ENCODE measurements around the gene TXNDC5. TPM values are rescaled to one million over a fixed set of nuclear protein-coding genes. Genes with fewer than 3 reads are reported as not detected.

The TXNDC5 gene
- polyA plus RNA-seq, 1 experiment, result 253 TPM

GRCh38 chr6:7880718-7881107, 29.9 kb downstream of the TXNDC5 start:
- Histone ChIP-seq H3K27me3 (ENCODE audit: control insufficient read depth, insufficient read depth, low read length) (no peaks in the 10 kb centered on the region), H3K4me3 (ENCODE audit: low read depth, low read length) (no peak overlapping the region), H3K36me3 (ENCODE audit: control insufficient read depth, insufficient read depth, low read length) (peaks cover 29% of the 10 kb centered on the region)
- CTCF ChIA-PET, result interaction anchor here (1.4 to 1.5 kb wide), 2 partner anchors 19 to 158 kb away, joined by 3 read pairs; no protein-coding TSS in a partner anchor
- POLR2A ChIA-PET, result no interaction called here
- no peak for TF ChIP-seq CTCF (IDR thresholded peaks at IDR 0.05; ENCODE audit: insufficient read depth, low read depth, low read length)
- DNase-seq (ENCODE audit: low read depth), result no peak

DNA sequence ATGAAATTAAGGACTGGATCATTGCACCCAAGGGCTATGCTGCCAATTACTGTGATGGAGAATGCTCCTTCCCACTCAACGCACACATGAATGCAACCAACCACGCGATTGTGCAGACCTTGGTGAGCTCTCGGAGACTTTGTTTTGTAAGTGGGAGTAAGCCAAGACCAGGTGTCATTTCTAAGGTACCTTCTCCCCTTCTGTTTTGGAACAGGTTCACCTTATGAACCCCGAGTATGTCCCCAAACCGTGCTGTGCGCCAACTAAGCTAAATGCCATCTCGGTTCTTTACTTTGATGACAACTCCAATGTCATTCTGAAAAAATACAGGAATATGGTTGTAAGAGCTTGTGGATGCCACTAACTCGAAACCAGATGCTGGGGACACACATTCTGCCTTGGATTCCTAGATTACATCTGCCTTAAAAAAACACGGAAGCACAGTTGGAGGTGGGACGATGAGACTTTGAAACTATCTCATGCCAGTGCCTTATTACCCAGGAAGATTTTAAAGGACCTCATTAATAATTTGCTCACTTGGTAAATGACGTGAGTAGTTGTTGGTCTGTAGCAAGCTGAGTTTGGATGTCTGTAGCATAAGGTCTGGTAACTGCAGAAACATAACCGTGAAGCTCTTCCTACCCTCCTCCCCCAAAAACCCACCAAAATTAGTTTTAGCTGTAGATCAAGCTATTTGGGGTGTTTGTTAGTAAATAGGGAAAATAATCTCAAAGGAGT, 30.4 kb downstream of the TXNDC5 start:
- no peak for DNase-seq (ENCODE audit: low read depth)
- H3K36me3 ChIP-seq (ENCODE audit: control insufficient read depth, insufficient read depth, low read length), result peaks cover 27% of the 10 kb centered on the region
- ChIA-PET POLR2A (no interaction called here), CTCF (interaction anchor here (1.5 kb wide), 1 partner anchor 18 kb away, joined by 3 read pairs; no protein-coding TSS in a partner anchor)
- no peaks in the 10 kb centered on the region for H3K27me3 ChIP-seq (ENCODE audit: control insufficient read depth, insufficient read depth, low read length)
- no peak for TF ChIP-seq CTCF (IDR thresholded peaks at IDR 0.05; ENCODE audit: insufficient read depth, low read depth, low read length)
- no peak overlapping the region for H3K4me3 ChIP-seq (ENCODE audit: low read depth, low read length)

DNA sequence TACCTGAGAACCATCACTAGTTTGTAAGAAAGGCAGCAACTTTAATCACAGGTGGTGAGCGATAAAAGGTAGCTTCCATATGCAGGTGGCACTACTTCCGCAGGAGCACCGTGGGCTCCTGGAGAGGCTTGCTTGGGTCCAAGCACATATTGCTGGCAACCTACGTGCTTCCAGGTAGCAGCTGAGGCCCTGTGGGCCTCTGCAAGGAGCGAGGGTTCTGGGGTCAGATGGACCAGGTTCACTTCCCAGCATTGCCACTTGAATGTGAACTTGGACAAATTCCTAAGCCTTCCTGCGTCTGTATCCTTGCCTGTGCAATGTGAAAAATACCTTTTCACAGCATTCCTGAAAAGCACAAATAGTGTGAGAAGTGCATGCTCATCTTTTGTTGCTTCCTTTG, 31.0 kb downstream of the TXNDC5 start:
- CTCF ChIA-PET, result interaction anchor here (1.5 kb wide), 1 partner anchor 18 kb away, joined by 3 read pairs; no protein-coding TSS in a partner anchor
- POLR2A ChIA-PET, result no interaction called here
- Histone ChIP-seq H3K36me3 (ENCODE audit: control insufficient read depth, insufficient read depth, low read length) (peaks cover 22% of the 10 kb centered on the region), H3K4me3 (ENCODE audit: low read depth, low read length) (no peak overlapping the region), H3K27me3 (ENCODE audit: control insufficient read depth, insufficient read depth, low read length) (no peaks in the 10 kb centered on the region)
- no peak for TF ChIP-seq CTCF (IDR thresholded peaks at IDR 0.05; ENCODE audit: insufficient read depth, low read depth, low read length)
- no peak for DNase-seq (ENCODE audit: low read depth)

DNA sequence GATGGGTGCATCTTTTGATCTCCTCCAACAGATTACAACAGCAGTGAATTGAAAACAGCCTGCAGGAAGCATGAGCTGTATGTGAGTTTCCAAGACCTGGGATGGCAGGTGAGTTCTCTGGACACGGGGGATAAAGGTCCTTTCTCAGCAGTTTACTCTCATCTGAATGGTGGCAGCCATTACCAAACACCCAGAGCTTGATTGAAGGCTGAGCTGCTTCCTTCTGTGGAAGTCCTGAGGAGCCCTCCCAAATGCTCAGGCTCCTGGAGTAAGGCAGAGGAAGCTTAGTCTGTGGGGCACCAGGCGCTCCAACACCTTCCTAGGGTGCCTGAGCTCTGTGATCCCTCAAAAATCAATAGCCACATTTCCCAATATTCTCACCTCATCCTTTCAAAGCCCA, 31.5 kb downstream of the TXNDC5 start:
- Histone ChIP-seq H3K36me3 (ENCODE audit: control insufficient read depth, insufficient read depth, low read length) (peaks cover 18% of the 10 kb centered on the region), H3K27me3 (ENCODE audit: control insufficient read depth, insufficient read depth, low read length) (no peaks in the 10 kb centered on the region), H3K4me3 (ENCODE audit: low read depth, low read length) (no peak overlapping the region)
- CTCF ChIA-PET, result no interaction called here
- no peak for TF ChIP-seq CTCF (IDR thresholded peaks at IDR 0.05; ENCODE audit: insufficient read depth, low read depth, low read length)
- DNase-seq (ENCODE audit: low read depth), result no peak
- POLR2A ChIA-PET, result no interaction called here

- DNase-seq (ENCODE audit: low read depth), result no peak
- H3K4me3 ChIP-seq (ENCODE audit: low read depth, low read length), result no peak overlapping the region
- CTCF ChIA-PET, result interaction anchor here (0.9 kb wide), 1 partner anchor 9 kb away, joined by 4 read pairs; no protein-coding TSS in a partner anchor
- POLR2A ChIA-PET, result no interaction called here
- TF ChIP-seq CTCF (IDR thresholded peaks at IDR 0.05; ENCODE audit: insufficient read depth, low read depth, low read length), result no peak
- peaks cover 16% of the 10 kb centered on the region for H3K36me3 ChIP-seq (ENCODE audit: control insufficient read depth, insufficient read depth, low read length)
- no peaks in the 10 kb centered on the region for H3K27me3 ChIP-seq (ENCODE audit: control insufficient read depth, insufficient read depth, low read length)
These were observed 32.1 kb downstream of the TXNDC5 start for GRCh38 chr6:7878401-7878964.

All from BJ (cell line).